GM23248 (cell line): Measurements from ENCODE around the gene NEK11. TPM values are rescaled to one million over a fixed set of nuclear protein-coding genes. Genes with fewer than 3 reads are reported as not detected.

ENCODE experiments used
- DNase-seq: peaks from one replicate; pipeline ENCODE4 v3.0.0-alpha.2; 2015
- H2AFZ ChIP-seq: fragments of 200-600 bp; sonication (generic); 2 replicates; pipeline ENCODE4 v1.6.1; 2016; ENCODE audit warnings: antibody characterized with exemption
- H3F3A ChIP-seq: fragments of 200-600 bp; sonication (generic); 2 replicates; pipeline ENCODE4 v1.6.1; 2016; ENCODE audit warnings: mild to moderate bottlenecking, antibody characterized with exemption, mixed run types; ENCODE audit not compliant: insufficient read depth
- H3K27ac ChIP-seq: fragments of 200-600 bp; sonication (generic); 2 replicates; pipeline ENCODE4 v1.5.1; 2016; ENCODE audit warnings: mild to moderate bottlenecking
- H3K27me3 ChIP-seq: fragments of 200-600 bp; sonication (generic); replicated peaks from 2 replicates; pipeline ENCODE4 v1.6.1; 2016; ENCODE audit warnings: mild to moderate bottlenecking; ENCODE audit not compliant: insufficient read depth
- H3K36me3 ChIP-seq: fragments of 200-600 bp; sonication (generic); 2 replicates; pipeline ENCODE4 v1.6.1; 2016; ENCODE audit warnings: low read depth, mild to moderate bottlenecking
- H3K4me1 ChIP-seq: fragments of 200-600 bp; sonication (generic); 2 replicates; pipeline ENCODE4 v1.6.1; 2016; ENCODE audit warnings: mild to moderate bottlenecking; ENCODE audit not compliant: insufficient read depth
- H3K4me2 ChIP-seq: fragments of 200-600 bp; sonication (generic); one replicate; pipeline ENCODE4 v1.6.1; 2016; ENCODE audit warnings: mild to moderate bottlenecking; ENCODE audit not compliant: unreplicated experiment
- H3K4me3 ChIP-seq: fragments of 200-600 bp; sonication (generic); 2 replicates; pipeline ENCODE4 v1.5.1; 2016; ENCODE audit warnings: mild to moderate bottlenecking
- H3K79me2 ChIP-seq: fragments of 200-600 bp; sonication (generic); 2 replicates; pipeline ENCODE4 v1.6.1; 2016; ENCODE audit warnings: mild to moderate bottlenecking; ENCODE audit not compliant: insufficient read depth
- H3K9ac ChIP-seq: fragments of 200-600 bp; sonication (generic); 2 replicates; pipeline ENCODE4 v1.6.1; 2016; ENCODE audit warnings: mild to moderate bottlenecking
- H3K9me2 ChIP-seq: fragments of 200-600 bp; sonication (generic); 2 replicates; pipeline ENCODE4 v1.6.1; 2016; ENCODE audit warnings: mixed run types, mild to moderate bottlenecking, moderate library complexity; ENCODE audit not compliant: insufficient read depth
- H3K9me3 ChIP-seq: fragments of 200-600 bp; sonication (generic); one replicate; pipeline ENCODE4 v1.6.1; 2017; ENCODE audit warnings: low read depth
- H4K20me1 ChIP-seq: fragments of 200-600 bp; sonication (generic); 2 replicates; pipeline ENCODE4 v1.6.0; 2016; ENCODE audit not compliant: insufficient read depth
- EZH2 ChIP-seq: fragments of 200-600 bp; sonication (generic); IDR thresholded peaks from 2 replicates; pipeline ENCODE4 v1.6.1; 2018; ENCODE audit warnings: antibody characterized with exemption, mild to moderate bottlenecking; ENCODE audit not compliant: insufficient read depth, poor library complexity, severe bottlenecking
- EZH2phosphoT487 ChIP-seq: fragments of 200-600 bp; sonication (generic); IDR thresholded peaks from 2 replicates; pipeline ENCODE4 v1.6.1; 2018; ENCODE audit warnings: antibody characterized with exemption, moderate library complexity, mild to moderate bottlenecking, low read depth; ENCODE audit not compliant: insufficient read depth
- whole genome bisulfite sequencing, 2 experiments: methylation state at CpG; one replicate each; pipeline ENCODE4 v1.1.6; 2015 to 2017; ENCODE audit warnings: low lambda C conversion rate in 2 of 2, low coverage in 1 of 2; ENCODE audit errors: missing lambda C conversion rate in 2 of 2; 5-methylcytosine and 5-hydroxymethylcytosine counted together
- in situ Hi-C: fragments of 300-500 bp; cut with MboI; formaldehyde crosslinking; loops from 2 replicates; pipeline ENCODE4 v1.15.0; 2020
- polyA plus RNA-seq: library from polyadenylated mRNA; unstranded; fragments of >200 nt; fragmentation: Nextera tagmentation; extraction: Ambion mirVana; gene quantifications from 2 replicates; pipeline ENCODE4 v1.2.1, GENCODE V29; 2016
- total RNA-seq: library from RNA; depleted of rRNA; stranded (reverse); fragments of >200 nt; shearing (Covaris generic); gene quantifications from 2 replicates; pipeline ENCODE4 v1.2.3, GENCODE V29; 2014

Gene NEK11
- total and polyA plus RNA-seq, 2 experiments from 2014 or later = 7.6 to 18.5 TPM

GRCh38 chr3:131192701-131193100, 166.0 kb downstream of the NEK11 start:
- Histone ChIP-seq H4K20me1 (no peaks in the 10 kb centered on the region), H3K27ac (no peak overlapping the region), H3K4me3 (no peak overlapping the region), H3K9ac (no peak overlapping the region), H3K27me3 (no peaks in the 10 kb centered on the region), H3K9me2 (no peaks in the 10 kb centered on the region), H3K4me2 (no peak overlapping the region), H3K4me1 (peaks cover 12% of the 10 kb centered on the region), H3K79me2 (no peaks in the 10 kb centered on the region), H3K9me3 (no peaks in the 10 kb centered on the region), H2AFZ (no peak overlapping the region), H3F3A (0 out of 2 replicates have a peak, but pooled peaks cover 9% of the 10 kb centered on the region), H3K36me3 (no peaks in the 10 kb centered on the region)
- TF ChIP-seq EZH2phosphoT487 = no peak
- TF ChIP-seq EZH2 = no peak
- 63 to 73% methylated on average over 4 of the region's 4 CpGs for WGBS, 2 experiments
- DNase-seq = no peak
- in situ Hi-C loops = no loop called here

GRCh38 chr3:131193641-131194238, 167.1 kb downstream of the NEK11 start:
- H3F3A ChIP-seq = 0 out of 2 replicates have a peak, but pooled peaks cover 9% of the 10 kb centered on the region
- no peaks in the 10 kb centered on the region for H3K27me3 ChIP-seq
- H3K4me2 ChIP-seq = no peak overlapping the region
- no peaks in the 10 kb centered on the region for H3K36me3 ChIP-seq
- H3K9me2 ChIP-seq = no peaks in the 10 kb centered on the region
- peak; percentile 53 for DNase-seq
- no peaks in the 10 kb centered on the region for H3K9me3 ChIP-seq
- TF ChIP-seq EZH2 = no peak
- no peak for TF ChIP-seq EZH2phosphoT487
- no peak overlapping the region for H3K4me3 ChIP-seq
- H3K9ac ChIP-seq = no peak overlapping the region
- no peaks in the 10 kb centered on the region for H3K79me2 ChIP-seq
- in situ Hi-C loops = no loop called here
- no peak overlapping the region for H2AFZ ChIP-seq
- peaks cover 12% of the 10 kb centered on the region for H3K4me1 ChIP-seq
- 40 to 46% methylated on average over 1 of the region's 1 CpG for WGBS, 2 experiments
- no peak overlapping the region for H3K27ac ChIP-seq
- H4K20me1 ChIP-seq = no peaks in the 10 kb centered on the region

GRCh38 chr3:131194816-131195215, 168.1 kb downstream of the NEK11 start:
- Histone ChIP-seq H3K27me3 (no peaks in the 10 kb centered on the region), H3K27ac (no peak overlapping the region), H3K9me2 (no peaks in the 10 kb centered on the region), H3K36me3 (no peaks in the 10 kb centered on the region), H3F3A (0 out of 2 replicates have a peak, but pooled peaks cover 9% of the 10 kb centered on the region), H3K4me1 (peaks cover 12% of the 10 kb centered on the region), H3K9me3 (no peaks in the 10 kb centered on the region), H3K9ac (no peak overlapping the region), H3K4me2 (no peak overlapping the region), H2AFZ (no peak overlapping the region), H3K4me3 (no peak overlapping the region), H4K20me1 (no peaks in the 10 kb centered on the region), H3K79me2 (no peaks in the 10 kb centered on the region)
- no peak for DNase-seq
- 90 to 92% methylated on average over 4 of the region's 4 CpGs for WGBS, 2 experiments
- in situ Hi-C loops = no loop called here
- TF ChIP-seq EZH2 (no peak), EZH2phosphoT487 (no peak)

- Histone ChIP-seq H3K27me3 (no peaks in the 10 kb centered on the region), H3K4me3 (no peak overlapping the region), H3K79me2 (no peaks in the 10 kb centered on the region), H3K9ac (no peak overlapping the region), H4K20me1 (no peaks in the 10 kb centered on the region), H3F3A (no peaks in the 10 kb centered on the region), H3K4me2 (no peak overlapping the region), H3K27ac (no peak overlapping the region), H3K9me3 (no peaks in the 10 kb centered on the region), H3K4me1 (no peaks in the 10 kb centered on the region), H3K9me2 (no peaks in the 10 kb centered on the region), H2AFZ (no peak overlapping the region), H3K36me3 (no peaks in the 10 kb centered on the region)
- in situ Hi-C loops = no loop called here
- DNase-seq = no peak
- TF ChIP-seq EZH2phosphoT487 = no peak
- no peak for TF ChIP-seq EZH2
- 79 to 91% methylated on average over 4 of the region's 4 CpGs for WGBS, 2 experiments
These were observed 174.0 kb downstream of the NEK11 start for GRCh38 chr3:131200636-131201199.
